Duodenal mucosa (tissue), 2 donors: ENCODE measurements around the gene ARHGAP22.

Source experiments
- H3K27ac ChIP-seq: one replicate; pipeline ENCODE4 v1.7.0; 2013; ENCODE audit warnings: low read depth, low read length
- H3K27me3 ChIP-seq, 2 donors: one replicate each; pipeline ENCODE4 v1.7.0; 2013; ENCODE audit warnings: low read length in 2 of 2, control low read depth in 1 of 2; ENCODE audit not compliant: insufficient read depth in 2 of 2, control insufficient read depth in 1 of 2
- H3K36me3 ChIP-seq, 2 donors: one replicate each; pipeline ENCODE4 v1.7.0; 2013; ENCODE audit warnings: low read length in 2 of 2, control low read depth in 1 of 2; ENCODE audit not compliant: insufficient read depth in 2 of 2, control insufficient read depth in 1 of 2
- H3K4me1 ChIP-seq, 2 donors: one replicate each; pipeline ENCODE4 v1.7.0; 2013; ENCODE audit warnings: low read length in 2 of 2, control low read depth in 1 of 2; ENCODE audit not compliant: insufficient read depth in 2 of 2, control insufficient read depth in 1 of 2
- H3K4me3 ChIP-seq, 2 donors: one replicate each; pipeline ENCODE4 v1.7.0; 2013; ENCODE audit warnings: low read length in 2 of 2, low read depth in 1 of 2
- H3K9ac ChIP-seq, 2 donors: one replicate each; pipeline ENCODE4 v1.7.0; 2013; ENCODE audit warnings: low read length in 2 of 2, low read depth in 1 of 2
- H3K9me3 ChIP-seq, 2 donors: one replicate each; pipeline ENCODE4 v1.7.0; 2013; ENCODE audit warnings: low read length in 2 of 2, control low read depth in 1 of 2; ENCODE audit not compliant: control insufficient read depth in 1 of 2

The ARHGAP22 gene

GRCh38 chr10:48589266-48589665 lies 15.6 kb downstream of the ARHGAP22 start:
- no peak overlapping the region for H3K9ac ChIP-seq
- H3K9me3 ChIP-seq: peaks cover 0 to 2% of the 10 kb centered on the region in 2 donors
- H3K27me3 ChIP-seq: no peaks in the 10 kb centered on the region
- no peak overlapping the region for H3K4me3 ChIP-seq
- H3K4me1 ChIP-seq: no peaks in the 10 kb centered on the region
- no peak overlapping the region for H3K27ac ChIP-seq
- no peaks in the 10 kb centered on the region for H3K36me3 ChIP-seq

- H3K27ac ChIP-seq: no peak overlapping the region
Observed at GRCh38 chr10:48587819-48588218, 17.1 kb downstream of the ARHGAP22 start.

GRCh38 chr10:48587101-48587500 lies 17.8 kb downstream of the ARHGAP22 start:
- Histone ChIP-seq H3K9ac (no peak overlapping the region), H3K4me3 (no peak overlapping the region), H3K27me3 (no peaks in the 10 kb centered on the region), H3K27ac (no peak overlapping the region), H3K9me3 (peaks cover 0 to 2% of the 10 kb centered on the region in 2 donors), H3K36me3 (no peaks in the 10 kb centered on the region), H3K4me1 (no peaks in the 10 kb centered on the region)

More at GRCh38 chr10:48587819-48588218, 17.1 kb downstream of the ARHGAP22 start:
- H3K9me3 ChIP-seq: peaks cover 0 to 2% of the 10 kb centered on the region in 2 donors
- no peaks in the 10 kb centered on the region for H3K4me1 ChIP-seq
- H3K9ac ChIP-seq: no peak overlapping the region
- H3K27me3 ChIP-seq: no peaks in the 10 kb centered on the region
- no peak overlapping the region for H3K4me3 ChIP-seq
- H3K36me3 ChIP-seq: no peaks in the 10 kb centered on the region

DNA sequence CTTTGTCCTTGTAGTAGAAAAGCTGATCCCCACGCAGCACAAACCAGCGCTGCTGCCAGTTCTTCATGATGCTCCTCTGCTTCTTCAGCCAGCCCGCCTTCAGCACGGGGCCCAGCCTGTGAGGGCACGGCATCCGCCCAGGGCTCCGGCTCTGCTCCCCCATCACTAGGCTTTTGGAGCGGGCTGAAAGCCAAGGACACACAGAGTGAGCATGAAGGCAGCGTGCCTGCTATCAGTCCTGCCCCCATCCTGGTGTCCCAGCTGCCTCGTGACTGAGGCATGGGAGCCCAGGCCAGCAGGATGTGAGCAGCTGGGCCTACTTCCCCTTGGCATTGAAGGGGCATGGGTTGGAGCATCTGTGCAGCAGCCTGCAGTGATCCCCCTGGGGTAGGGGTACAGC lies 21.9 kb downstream of the ARHGAP22 start:
- no peak overlapping the region for H3K4me3 ChIP-seq

GRCh38 chr10:48580236-48580635 lies 24.6 kb downstream of the ARHGAP22 start:
- no peaks in the 10 kb centered on the region for H3K27me3 ChIP-seq
- H3K4me3 ChIP-seq: no peak overlapping the region
- no peaks in the 10 kb centered on the region for H3K4me1 ChIP-seq
- H3K27ac ChIP-seq: no peak overlapping the region
- no peak overlapping the region for H3K9ac ChIP-seq
- H3K36me3 ChIP-seq: no peaks in the 10 kb centered on the region
- H3K9me3 ChIP-seq: no peaks in the 10 kb centered on the region

More for the DNA sequence above, 21.9 kb downstream of the ARHGAP22 start:
- Histone ChIP-seq H3K27ac (no peak overlapping the region), H3K27me3 (no peaks in the 10 kb centered on the region), H3K9ac (no peak overlapping the region), H3K9me3 (peaks cover 0 to 2% of the 10 kb centered on the region in 2 donors), H3K36me3 (no peaks in the 10 kb centered on the region), H3K4me1 (no peaks in the 10 kb centered on the region)

- H3K27ac ChIP-seq: no peak overlapping the region
Observed at GRCh38 chr10:48579251-48579960, 25.5 kb downstream of the ARHGAP22 start.

GRCh38 chr10:48577158-48577557 lies 27.7 kb downstream of the ARHGAP22 start:
- Histone ChIP-seq H3K4me3 (no peak overlapping the region), H3K4me1 (no peaks in the 10 kb centered on the region), H3K9ac (no peak overlapping the region), H3K27ac (no peak overlapping the region), H3K36me3 (no peaks in the 10 kb centered on the region), H3K9me3 (no peaks in the 10 kb centered on the region), H3K27me3 (no peaks in the 10 kb centered on the region)

More at GRCh38 chr10:48579251-48579960, 25.5 kb downstream of the ARHGAP22 start:
- no peak overlapping the region for H3K9ac ChIP-seq
- no peak overlapping the region for H3K4me3 ChIP-seq
- H3K4me1 ChIP-seq: no peaks in the 10 kb centered on the region
- no peaks in the 10 kb centered on the region for H3K36me3 ChIP-seq
- H3K27me3 ChIP-seq: no peaks in the 10 kb centered on the region
- H3K9me3 ChIP-seq: no peaks in the 10 kb centered on the region

DNA sequence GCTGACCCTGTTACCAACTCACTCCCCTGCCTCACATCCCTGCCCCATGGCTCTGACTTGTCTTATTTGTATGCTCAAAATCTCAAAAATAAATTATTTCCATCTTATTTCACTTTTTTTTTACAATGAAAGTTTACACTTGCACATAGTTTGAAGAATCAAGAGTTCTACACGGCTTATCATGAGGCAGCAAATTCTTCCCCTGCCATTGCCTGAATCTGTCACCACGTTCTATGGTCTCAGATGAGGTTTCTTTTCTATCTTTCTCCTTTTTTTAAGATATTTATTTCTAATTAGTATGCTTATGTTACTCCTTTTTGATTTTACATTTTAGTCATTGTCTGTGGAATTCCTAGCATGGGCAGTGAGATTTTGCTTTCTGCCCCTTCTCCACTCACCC lies 28.4 kb downstream of the ARHGAP22 start:
- Histone ChIP-seq H3K36me3 (no peaks in the 10 kb centered on the region), H3K4me1 (no peaks in the 10 kb centered on the region), H3K9ac (no peak overlapping the region), H3K9me3 (no peaks in the 10 kb centered on the region), H3K4me3 (no peak overlapping the region), H3K27me3 (no peaks in the 10 kb centered on the region), H3K27ac (no peak overlapping the region)

GRCh38 chr10:48575901-48576300 lies 29.0 kb downstream of the ARHGAP22 start:
- Histone ChIP-seq H3K27me3 (no peaks in the 10 kb centered on the region), H3K9ac (no peak overlapping the region), H3K4me1 (no peaks in the 10 kb centered on the region), H3K27ac (no peak overlapping the region), H3K36me3 (no peaks in the 10 kb centered on the region), H3K4me3 (no peak overlapping the region), H3K9me3 (no peaks in the 10 kb centered on the region)

DNA sequence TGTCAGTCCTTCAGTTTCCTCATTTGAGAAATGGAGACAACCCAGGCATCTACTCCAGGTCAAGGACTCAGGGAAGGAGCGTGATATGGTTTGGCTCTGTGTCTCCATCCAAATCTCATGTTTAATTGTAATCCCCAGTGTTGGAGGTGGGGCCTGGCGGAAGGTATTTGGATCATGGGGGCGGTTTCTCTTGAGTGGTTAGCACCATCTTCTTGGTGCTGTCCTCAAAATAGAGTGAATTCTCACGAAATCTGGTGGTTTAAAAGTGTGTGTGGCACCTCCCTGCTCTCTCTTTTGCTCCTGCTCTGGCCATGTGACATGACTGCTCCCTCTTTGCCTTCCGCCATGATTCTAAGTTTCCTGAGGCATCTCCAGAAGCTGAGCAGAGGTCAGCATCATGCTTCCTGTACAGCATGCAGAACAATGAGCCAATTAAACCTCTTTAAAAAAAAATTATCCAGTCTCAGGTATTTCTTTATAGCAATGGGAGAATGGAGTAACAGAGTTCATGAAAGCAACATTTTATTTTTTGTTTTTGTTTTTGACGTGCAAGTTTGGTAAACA lies 30.0 kb downstream of the ARHGAP22 start:
- no peak overlapping the region for H3K9ac ChIP-seq
- H3K9me3 ChIP-seq: no peaks in the 10 kb centered on the region
- H3K27ac ChIP-seq: no peak overlapping the region

More for the DNA sequence above, 30.0 kb downstream of the ARHGAP22 start:
- no peaks in the 10 kb centered on the region for H3K36me3 ChIP-seq
- H3K4me1 ChIP-seq: no peaks in the 10 kb centered on the region
- no peaks in the 10 kb centered on the region for H3K27me3 ChIP-seq
- no peak overlapping the region for H3K4me3 ChIP-seq
